ENCODE measurements around the gene MRPL21. TPM values are rescaled to one million over a fixed set of nuclear protein-coding genes. Genes with fewer than 3 reads are reported as not detected.

MRPL21 gene
- total RNA-seq, 1 donor from 2014 or later, result 121 TPM

- DNase-seq, result peak; percentile 83
- Histone ChIP-seq H3K4me3 (peak within 1 kb of the TSS; percentile 89), H3K27ac (replicated peaks) (peak within 1 kb of the TSS; percentile 95), H3K4me1 (peaks cover 72% of the 10 kb centered on the region), H3K9me3 (replicated peaks) (no peaks in the 10 kb centered on the region), H3K27me3 (ENCODE audit: low read depth) (no peaks in the 10 kb centered on the region), H3K36me3 (no peaks in the 10 kb centered on the region)
- TF ChIP-seq CTCF (IDR thresholded peaks at IDR 0.05; ENCODE audit: borderline replicate concordance), result no peak
- intact Hi-C loops (cut with micrococcal nuclease), result no loop called here
Observed at GRCh38 chr11:68841718-68842426, 61.8 kb downstream of the MRPL21 start, which contains the start of gene CPT1A. CPT1A (minus strand) TSS chr11:68841916; CDS start chr11:68815474, 26,442 bp downstream.

Other genes starting within 250 kb of the MRPL21 start
- 0.58 TPM for gene GAL, start 219.3 kb downstream of the MRPL21 start, total RNA-seq
- gene TESMIN, start 152.3 kb downstream of the MRPL21 start, total RNA-seq, result 0.52 TPM
- 73.1 TPM for gene CPT1A, start 61.9 kb downstream of the MRPL21 start, total RNA-seq
- gene IGHMBP2, start 59 bp upstream of the MRPL21 start, total RNA-seq, result 13.2 TPM
- gene MRGPRD, start 77.2 kb upstream of the MRPL21 start, total RNA-seq, result not detected
- 3.9 TPM for gene MRGPRF, start 109.4 kb upstream of the MRPL21 start, total RNA-seq
- 9.2 TPM for gene TPCN2, start 145.1 kb upstream of the MRPL21 start, total RNA-seq

Data from left ventricle myocardium inferior (tissue), 1 donor.